Liver (tissue), 9 donors: ENCODE results near the gene DAB1. TPM values are rescaled to one million over a fixed set of nuclear protein-coding genes. Genes with fewer than 3 reads are reported as not detected.

ENCODE experiments used
- DNase-seq: peaks from one replicate; pipeline ENCODE4 v3.0.0-alpha.2; 2017; ENCODE audit warnings: low spot score
- H3K27ac ChIP-seq, 2 donors: one replicate each; pipeline ENCODE4 v1.7.0; 2013; ENCODE audit warnings: inconsistent platforms in 2 of 2, low read length in 2 of 2, control low read depth in 1 of 2, low read depth in 1 of 2, mild to moderate bottlenecking in 1 of 2
- H3K27me3 ChIP-seq, 4 donors: one replicate each; pipeline versions ENCODE4 v1.6.1 to v1.7.0; 2013; ENCODE audit warnings: low read length in 3 of 4, inconsistent platforms in 1 of 4, mild to moderate bottlenecking in 1 of 4, moderate library complexity in 1 of 4; ENCODE audit not compliant: control insufficient read depth in 4 of 4, insufficient read depth in 4 of 4
- H3K36me3 ChIP-seq, 4 donors: one replicate each; pipeline versions ENCODE4 v1.6.1 to v1.7.0; 2013; ENCODE audit warnings: low read length in 3 of 4, mild to moderate bottlenecking in 3 of 4, low read depth in 1 of 4, moderate library complexity in 1 of 4; ENCODE audit not compliant: control insufficient read depth in 4 of 4, insufficient read depth in 3 of 4
- H3K4me1 ChIP-seq, 4 donors: one replicate each; pipeline versions ENCODE4 v1.6.1 to v1.7.0; 2013; ENCODE audit warnings: low read length in 3 of 4, mild to moderate bottlenecking in 3 of 4, moderate library complexity in 1 of 4; ENCODE audit not compliant: control insufficient read depth in 4 of 4, insufficient read depth in 4 of 4
- H3K4me3 ChIP-seq, 3 donors: one replicate each; pipeline versions ENCODE4 v1.6.1 to v1.7.0; 2013; ENCODE audit warnings: low read length in 3 of 3, control low read depth in 1 of 3, low read depth in 1 of 3, mild to moderate bottlenecking in 1 of 3
- H3K9ac ChIP-seq, 2 donors: one replicate each; pipeline ENCODE4 v1.7.0; 2013; ENCODE audit warnings: low read length in 2 of 2, mild to moderate bottlenecking in 2 of 2, moderate library complexity in 2 of 2, control low read depth in 1 of 2, low read depth in 1 of 2
- H3K9me3 ChIP-seq, 4 donors: one replicate each; pipeline versions ENCODE4 v1.6.1 to v1.7.0; 2013; ENCODE audit warnings: low read length in 3 of 4; ENCODE audit not compliant: control insufficient read depth in 4 of 4
- ATF3 ChIP-seq: IDR thresholded peaks from 2 replicates; pipeline ENCODE4 v1.6.1; 2016; ENCODE audit warnings: antibody characterized with exemption
- CTCF ChIP-seq: fragments of 150-350 bp; IDR thresholded peaks from 2 replicates; pipeline ENCODE4 v1.5.1; 2017; ENCODE audit warnings: improper control_type of control experiment, low read depth, low read length; ENCODE audit not compliant: missing input control
- EGR1 ChIP-seq, 2 donors: IDR thresholded peaks; 2 replicates each; pipeline ENCODE4 v1.6.1; 2016 to 2018; ENCODE audit warnings: antibody characterized with exemption in 2 of 2, low read depth in 2 of 2
- FOXA1 ChIP-seq: IDR thresholded peaks from 2 replicates; pipeline ENCODE4 v1.6.1; 2016; ENCODE audit warnings: antibody characterized with exemption
- FOXA2 ChIP-seq: IDR thresholded peaks from 2 replicates; pipeline ENCODE4 v1.6.1; 2016; ENCODE audit warnings: antibody characterized with exemption
- GABPA ChIP-seq, 2 donors: IDR thresholded peaks in 1 of 2; conservative IDR thresholded peaks in 1 of 2; 2 replicates each; pipeline ENCODE4 v1.6.1; 2016; ENCODE audit warnings: antibody characterized with exemption in 2 of 2, mild to moderate bottlenecking in 1 of 2, moderate library complexity in 1 of 2
- HNF4A ChIP-seq, 2 donors: conservative IDR thresholded peaks; 2 replicates each; pipeline ENCODE4 v1.6.1; 2016; ENCODE audit warnings: antibody characterized with exemption in 2 of 2, mild to moderate bottlenecking in 2 of 2
- HNF4G ChIP-seq: IDR thresholded peaks from 2 replicates; pipeline ENCODE4 v1.6.1; 2016; ENCODE audit warnings: antibody characterized with exemption
- JUND ChIP-seq, 2 donors: IDR thresholded peaks; 2 replicates each; pipeline ENCODE4 v1.6.1; 2016; ENCODE audit warnings: antibody characterized with exemption in 2 of 2
- MAX ChIP-seq: IDR thresholded peaks from 2 replicates; pipeline ENCODE4 v1.6.1; 2016; ENCODE audit warnings: antibody characterized with exemption
- NR2F2 ChIP-seq: IDR thresholded peaks from 2 replicates; pipeline ENCODE4 v1.6.1; 2016; ENCODE audit warnings: antibody characterized with exemption
- RAD21 ChIP-seq, 2 donors: IDR thresholded peaks; 2 replicates each; pipeline ENCODE4 v1.6.1; 2016; ENCODE audit warnings: antibody characterized with exemption in 2 of 2, mild to moderate bottlenecking in 2 of 2
- REST ChIP-seq: IDR thresholded peaks from 2 replicates; pipeline ENCODE4 v1.6.1; 2016; ENCODE audit warnings: antibody characterized with exemption, mild to moderate bottlenecking
- RXRA ChIP-seq, 2 donors: IDR thresholded peaks; 2 replicates each; pipeline ENCODE4 v1.6.1; 2017 to 2018; ENCODE audit warnings: antibody characterized with exemption in 2 of 2, mild to moderate bottlenecking in 1 of 2
- SP1 ChIP-seq: IDR thresholded peaks from 2 replicates; pipeline ENCODE4 v1.6.1; 2018; ENCODE audit warnings: antibody characterized with exemption, mild to moderate bottlenecking
- TAF1 ChIP-seq: conservative IDR thresholded peaks from 2 replicates; pipeline ENCODE4 v1.6.1; 2016; ENCODE audit warnings: antibody characterized with exemption, mild to moderate bottlenecking
- YY1 ChIP-seq: IDR thresholded peaks from 2 replicates; pipeline ENCODE4 v1.6.1; 2016; ENCODE audit warnings: antibody characterized with exemption, mild to moderate bottlenecking
- WGBS: extraction: QIAGEN DNeasy Blood & Tissue Kit; methylation state at CpG from one replicate; pipeline ENCODE4 v1.1.7; 2013; 5-methylcytosine and 5-hydroxymethylcytosine counted together
- polyA plus RNA-seq, 2 donors: library from polyadenylated mRNA; stranded (reverse) in 1 of 2; unstranded in 1 of 2; fragments of 200-250 nt in 1 of 2; fragments of >200 nt in 1 of 2; fragmentation: Nextera tagmentation in 1 of 2; extraction: Ambion mirVana in 1 of 2; gene quantifications; one replicate each; pipeline versions ENCODE4 v1.2.1 to v1.2.3, GENCODE V29; 2013 to 2015
- total RNA-seq, 2 donors: library from RNA; depleted of rRNA; stranded (reverse); fragments of >200 nt; gene quantifications; one replicate each; pipeline ENCODE4 v1.2.3, GENCODE V29; 2014
- donor health status: healthy.
- donor health status: healthy.
- donor health status: healthy.
- donor health status: healthy.
- donor health status: healthy.

DAB1 gene
- total and polyA plus RNA-seq, 4 donors, result 0.54 to 1.7 (median 1.2) TPM

GRCh38 chr1:57423135-57423655 is 665 bp downstream of the DAB1 start:
- H3K9ac ChIP-seq, result no peak overlapping the region
- H3K4me1 ChIP-seq, result peaks cover 9 to 31% (median 26%) of the 10 kb centered on the region in 4 donors
- no peak for DNase-seq
- TF ChIP-seq SP1 (no peak), FOXA1 (no peak), NR2F2 (no peak), HNF4G (no peak), JUND (IDR thresholded peaks at IDR 0.05) (no peak), HNF4A (conservative IDR thresholded peaks at IDR 0.05) (no peak), YY1 (no peak), CTCF (no peak), FOXA2 (no peak)
- peaks cover 0 to 15% (median 5%) of the 10 kb centered on the region in 4 donors for H3K27me3 ChIP-seq
- H3K36me3 ChIP-seq, result no peaks in the 10 kb centered on the region
- no peak overlapping the region for H3K27ac ChIP-seq
- WGBS, result 2% methylated on average over 36 of the region's 36 CpGs
- H3K9me3 ChIP-seq, result no peaks in the 10 kb centered on the region
- H3K4me3 ChIP-seq, result peak overlapping the region in 1 of 3 donors; percentile 67

- peak; percentile 36 for DNase-seq
- Histone ChIP-seq H3K9me3 (no peaks in the 10 kb centered on the region), H3K4me1 (peaks cover 9 to 31% (median 26%) of the 10 kb centered on the region in 4 donors), H3K4me3 (peak overlapping the region in 1 of 3 donors; percentile 67), H3K9ac (no peak overlapping the region), H3K27me3 (peaks cover 0 to 15% (median 5%) of the 10 kb centered on the region in 4 donors), H3K36me3 (no peaks in the 10 kb centered on the region), H3K27ac (no peak overlapping the region)
- TF ChIP-seq RAD21 (IDR thresholded peaks at IDR 0.05), result peak in 1 of 2 donors; percentile 2
- TF ChIP-seq GABPA (IDR thresholded peaks at IDR 0.05 in 1 of 2, conservative IDR thresholded peaks at IDR 0.05 in 1 of 2), result no peak
- WGBS, result 4% methylated on average over 66 of the region's 66 CpGs
These were observed 1.4 kb downstream of the DAB1 start for GRCh38 chr1:57422271-57423134.

GRCh38 chr1:57421806-57422205 is 2.1 kb downstream of the DAB1 start:
- WGBS, result 12% methylated on average over 10 of the region's 10 CpGs
- peak overlapping the region in 1 of 3 donors; percentile 67 for H3K4me3 ChIP-seq
- no peaks in the 10 kb centered on the region for H3K36me3 ChIP-seq
- H3K27me3 ChIP-seq, result peaks cover 0 to 15% (median 5%) of the 10 kb centered on the region in 4 donors
- DNase-seq, result no peak
- no peak overlapping the region for H3K27ac ChIP-seq
- H3K9ac ChIP-seq, result no peak overlapping the region
- TF ChIP-seq ATF3 (no peak), CTCF (no peak), SP1 (no peak), EGR1 (IDR thresholded peaks at IDR 0.05; ENCODE audit: low read depth in 2 of 2) (no peak), FOXA1 (no peak), HNF4G (no peak), RXRA (IDR thresholded peaks at IDR 0.05) (no peak), HNF4A (conservative IDR thresholded peaks at IDR 0.05) (no peak), JUND (IDR thresholded peaks at IDR 0.05) (no peak), REST (no peak), FOXA2 (no peak), NR2F2 (no peak), TAF1 (no peak), MAX (no peak)
- H3K9me3 ChIP-seq, result no peaks in the 10 kb centered on the region
- H3K4me1 ChIP-seq, result peaks cover 9 to 31% (median 26%) of the 10 kb centered on the region in 4 donors
